GM18507 (cell line): ENCODE measurements around the gene APOL2.
"Not testable (repeated sequence)": the region's sequence is repeated elsewhere in the genome, so short reads cannot be mapped to it uniquely, and the experiment has no call there.

Experiments used
- DNase-seq: peaks from one replicate; pipeline ENCODE4 v3.0.0; 2011; ENCODE audit warnings: low read depth; ENCODE audit not compliant: insufficient read length; ENCODE audit errors: extremely low spot score
- FAIRE-seq: peaks from 2 replicates; lab custom pipeline; 2011; peaks lifted over from hg19 to GRCh38; lab: Jason Lieb, UNC

Gene APOL2, protein sequence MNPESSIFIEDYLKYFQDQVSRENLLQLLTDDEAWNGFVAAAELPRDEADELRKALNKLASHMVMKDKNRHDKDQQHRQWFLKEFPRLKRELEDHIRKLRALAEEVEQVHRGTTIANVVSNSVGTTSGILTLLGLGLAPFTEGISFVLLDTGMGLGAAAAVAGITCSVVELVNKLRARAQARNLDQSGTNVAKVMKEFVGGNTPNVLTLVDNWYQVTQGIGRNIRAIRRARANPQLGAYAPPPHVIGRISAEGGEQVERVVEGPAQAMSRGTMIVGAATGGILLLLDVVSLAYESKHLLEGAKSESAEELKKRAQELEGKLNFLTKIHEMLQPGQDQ

DNA sequence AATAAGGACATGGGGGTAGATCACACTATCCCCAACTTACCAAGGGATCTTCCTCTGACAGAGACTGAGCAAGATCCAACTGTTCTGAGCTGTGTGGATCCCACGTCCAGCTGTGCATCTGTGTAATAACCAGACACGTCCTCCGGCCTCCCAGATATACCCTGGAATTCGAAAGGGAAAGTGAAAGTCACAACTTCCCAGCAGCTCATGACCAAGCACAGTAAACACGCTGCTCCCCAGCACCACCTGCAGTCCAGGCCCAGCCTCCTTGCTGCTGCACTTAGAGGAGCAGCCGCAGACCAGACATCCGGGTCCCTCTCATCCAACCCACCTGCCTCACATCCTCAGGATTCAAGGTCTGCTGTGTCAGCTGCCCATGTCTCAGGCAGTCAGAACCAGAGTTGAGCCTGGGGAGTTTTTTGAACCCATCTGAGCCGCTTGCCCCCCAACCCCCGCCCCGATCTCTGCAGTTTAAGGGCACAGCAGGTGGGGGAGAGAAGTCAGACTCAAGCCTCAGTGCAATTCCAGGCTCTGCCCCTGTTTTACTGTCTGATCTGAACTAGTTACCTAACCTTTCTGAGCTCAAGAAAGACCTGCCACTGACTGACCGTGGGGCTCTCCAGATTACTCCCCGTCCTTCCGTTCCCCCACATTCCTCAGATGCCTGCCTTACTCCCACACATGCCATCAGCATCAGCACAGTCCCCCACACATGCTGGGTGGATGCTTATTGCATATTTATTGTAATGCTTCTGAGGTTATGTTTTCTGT is at the start of gene APOL2:
Gene APOL2 (minus strand): TSS at position 127 of the 771 bp plus-strand sequence. CDS start 6,365 bp downstream, outside the sequence.
- DNase-seq (peak; percentile 77), FAIRE-seq (peak; percentile 99)

DNA sequence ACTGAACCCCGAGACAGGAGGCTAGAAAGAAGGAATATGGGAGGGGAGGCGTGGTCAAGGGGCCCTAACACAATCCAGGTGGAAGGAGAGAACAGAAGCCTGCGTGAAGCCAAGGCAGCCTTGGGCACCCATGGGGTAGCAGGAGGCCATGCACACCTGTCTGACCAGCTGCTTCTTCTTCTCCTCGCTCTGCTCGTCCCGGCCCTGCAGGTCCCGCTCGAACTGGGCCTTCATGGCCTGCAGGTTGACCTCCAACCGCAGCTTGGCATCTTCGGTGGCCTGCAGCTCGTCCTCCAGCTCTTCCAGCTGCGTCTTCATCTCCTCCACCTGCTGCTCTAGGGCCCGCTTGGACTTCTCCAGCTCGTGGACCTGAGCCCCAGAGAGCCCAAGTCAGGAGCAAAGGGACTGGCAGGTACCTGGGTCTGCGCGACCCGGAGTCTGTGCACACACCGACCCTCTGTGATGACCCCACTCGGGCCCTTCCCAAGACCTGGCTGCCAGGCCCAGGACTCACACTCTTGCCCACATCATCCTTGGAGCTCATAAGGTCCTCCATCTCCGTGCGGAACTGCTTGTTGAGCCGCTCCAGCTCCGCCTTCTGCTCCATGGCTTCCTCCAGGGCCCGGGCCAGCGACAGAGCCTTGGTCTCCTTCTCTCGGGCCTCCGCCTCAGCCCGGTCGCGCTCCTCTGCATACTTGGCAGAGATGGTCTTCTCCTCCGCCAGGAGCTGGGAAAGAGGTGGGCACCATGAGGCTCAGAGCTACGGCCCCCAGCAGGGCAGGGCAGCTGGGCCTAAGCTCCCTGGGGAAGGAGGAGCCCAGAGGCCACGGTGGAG is 49.5 kb upstream of the APOL2 start:
- DNase-seq (no peak), FAIRE-seq (no peak)

DNA sequence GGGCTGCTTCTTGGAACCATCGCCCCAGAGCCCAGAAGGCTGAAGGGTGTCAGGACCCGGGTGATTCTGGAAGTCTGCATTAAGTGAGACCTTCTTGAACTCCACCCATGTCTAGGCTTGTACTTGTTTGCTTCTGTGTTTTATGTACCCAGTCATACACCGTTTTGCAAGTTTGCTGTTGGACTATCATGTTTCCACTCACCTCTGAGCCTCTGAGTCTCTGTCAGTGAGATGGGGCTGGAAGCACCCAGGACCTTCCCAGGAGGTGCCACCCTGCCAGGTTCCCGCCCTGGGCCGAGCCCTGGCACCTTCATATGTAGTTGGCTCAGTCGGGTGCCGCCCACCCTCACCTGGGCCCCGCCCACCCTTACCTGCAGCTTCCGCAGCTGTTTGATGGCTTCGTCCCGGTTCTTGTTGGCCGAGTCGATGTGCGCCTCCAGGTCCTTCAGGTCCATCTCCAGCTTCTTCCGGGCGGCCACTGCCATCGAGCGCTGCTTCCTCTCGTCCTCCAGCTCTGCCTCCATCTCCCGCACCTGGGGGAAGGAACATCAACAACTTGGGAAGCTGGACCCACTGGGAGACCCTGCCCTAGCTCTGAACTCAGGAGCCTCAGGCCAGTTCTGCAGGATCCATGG is 48.7 kb upstream of the APOL2 start:
- DNase-seq = no peak
- no peak for FAIRE-seq

DNA sequence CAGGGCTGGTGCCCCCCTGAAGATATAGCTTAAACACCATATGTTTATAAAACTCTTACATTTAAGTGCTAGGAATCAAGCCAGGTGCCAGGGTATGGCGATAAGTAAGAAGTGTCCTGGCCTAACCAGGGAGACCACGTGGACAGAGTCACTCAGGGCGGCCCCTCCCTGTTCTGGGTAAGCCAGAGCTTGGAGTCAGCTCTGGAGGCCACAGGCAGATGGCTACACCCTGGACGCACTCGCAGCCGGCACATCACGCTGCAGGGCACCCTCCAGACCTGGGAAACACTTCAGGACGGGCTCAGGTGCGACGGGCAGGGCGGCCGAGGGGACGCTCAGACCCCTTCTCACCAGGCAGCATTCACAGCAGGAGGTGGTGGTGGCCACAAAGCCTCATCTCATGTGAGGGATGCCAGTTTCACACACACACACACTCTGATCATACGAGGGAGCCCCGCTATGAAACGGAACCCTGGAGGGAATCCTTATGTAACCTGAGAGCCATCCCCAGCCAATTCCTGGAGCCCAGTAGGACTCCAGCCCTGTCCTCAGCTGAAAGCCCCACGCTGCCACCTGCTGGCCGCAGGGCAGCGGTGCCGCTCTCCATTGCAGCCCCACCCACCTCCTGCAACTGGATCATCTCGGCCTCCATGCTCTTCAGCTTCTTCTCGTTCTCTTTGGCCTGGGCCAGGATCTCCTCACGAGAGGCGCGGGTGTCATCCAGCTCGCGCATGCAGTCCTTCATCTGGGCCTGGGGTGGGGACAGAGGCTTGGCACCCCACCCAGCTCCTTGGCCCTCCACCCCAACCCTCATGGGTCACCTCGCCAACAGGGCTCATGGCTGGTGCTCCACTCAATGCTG is 47.0 kb upstream of the APOL2 start:
- peak; percentile 61 for DNase-seq
- peak; percentile 9 for FAIRE-seq

DNA sequence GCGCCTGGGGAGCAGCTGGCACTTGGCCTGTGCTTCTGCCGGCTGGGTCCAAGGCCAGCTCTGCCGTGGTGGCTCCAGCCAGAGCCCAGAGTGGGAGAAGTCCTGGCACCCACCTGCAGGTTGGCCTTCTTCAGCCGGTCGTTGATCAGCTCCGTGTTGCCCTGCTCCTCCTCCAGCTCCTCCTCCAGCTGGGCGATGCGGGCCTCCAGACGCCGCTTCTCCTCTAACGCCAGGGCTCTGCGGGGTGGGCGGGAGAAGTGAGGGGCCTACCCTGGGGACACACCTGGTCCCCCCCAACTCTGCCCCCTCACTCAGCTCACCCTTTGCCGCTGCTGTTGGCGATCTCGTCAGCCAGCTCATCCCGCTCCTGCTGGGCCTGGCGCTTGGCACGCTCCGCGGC is 46.2 kb upstream of the APOL2 start:
- DNase-seq (no peak), FAIRE-seq (no peak)

DNA sequence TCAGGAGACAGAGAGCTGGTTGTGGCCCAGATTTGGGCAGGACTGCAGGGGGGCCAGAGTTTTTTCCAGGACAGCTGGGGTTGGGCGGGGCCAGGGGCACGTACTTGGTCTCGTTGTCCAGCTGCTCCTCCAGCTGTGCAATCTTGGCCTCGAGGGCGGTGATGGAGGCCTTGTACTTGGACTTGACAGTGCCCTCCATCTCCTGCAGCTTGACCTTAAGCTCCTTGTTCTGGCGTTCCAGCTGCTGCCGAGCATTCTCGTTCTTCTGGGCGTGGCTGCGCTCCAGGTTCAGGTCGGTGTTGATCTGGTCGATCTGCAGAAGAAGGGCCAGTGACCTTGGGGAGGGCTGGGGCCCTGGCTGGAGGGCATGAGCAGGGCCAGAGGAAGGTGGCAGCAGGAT is 45.7 kb upstream of the APOL2 start:
- no peak for FAIRE-seq

DNA sequence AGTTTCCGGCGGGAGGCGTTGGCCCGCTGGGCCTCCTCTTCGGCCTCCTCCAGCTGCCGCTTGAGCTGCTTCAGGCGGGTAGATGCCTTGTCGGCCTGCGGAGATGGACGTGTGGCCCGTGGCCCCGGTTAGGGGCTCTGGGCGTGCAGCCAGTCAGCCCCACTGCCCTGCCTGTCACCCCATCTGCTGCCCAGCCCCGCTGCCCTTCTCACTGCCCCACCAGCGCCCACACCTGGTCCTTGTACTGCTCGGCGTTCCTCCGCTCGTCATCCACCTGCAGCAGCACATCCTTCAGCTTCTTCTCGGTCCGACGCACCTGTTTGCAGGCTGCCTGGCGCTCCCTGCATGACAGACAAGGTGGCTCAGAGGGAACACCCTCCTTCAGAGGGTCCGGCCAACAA is 44.8 kb upstream of the APOL2 start:
- no peak for DNase-seq
- FAIRE-seq = no peak

More for the DNA sequence above, 45.7 kb upstream of the APOL2 start:
- no peak for DNase-seq

DNA sequence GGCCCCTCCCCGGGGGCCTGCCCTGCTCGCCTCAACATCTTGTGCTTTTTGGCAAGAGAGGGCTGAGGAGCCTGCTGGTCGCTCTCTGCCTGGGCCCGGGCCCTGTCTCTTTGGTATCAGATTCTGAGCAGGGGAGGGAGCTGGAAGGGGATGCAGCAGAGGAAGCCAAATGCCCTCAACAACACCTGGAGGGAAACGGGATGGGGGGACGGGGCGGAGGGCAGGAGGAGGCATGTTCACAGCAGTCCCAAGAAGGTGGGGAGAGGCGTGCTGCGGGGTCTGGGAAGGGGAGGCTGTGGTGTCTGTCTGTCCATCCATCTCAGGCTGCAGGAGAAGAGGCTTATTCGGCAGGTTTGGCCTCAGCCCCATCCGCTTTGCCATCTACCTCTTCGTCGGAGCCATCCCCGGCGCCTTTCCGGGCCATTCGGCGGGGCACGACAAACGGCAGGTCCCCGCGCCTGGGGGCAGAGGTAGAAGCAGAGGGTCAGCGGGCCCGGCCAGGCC is 43.1 kb upstream of the APOL2 start:
- FAIRE-seq = no peak
- no peak for DNase-seq

DNA sequence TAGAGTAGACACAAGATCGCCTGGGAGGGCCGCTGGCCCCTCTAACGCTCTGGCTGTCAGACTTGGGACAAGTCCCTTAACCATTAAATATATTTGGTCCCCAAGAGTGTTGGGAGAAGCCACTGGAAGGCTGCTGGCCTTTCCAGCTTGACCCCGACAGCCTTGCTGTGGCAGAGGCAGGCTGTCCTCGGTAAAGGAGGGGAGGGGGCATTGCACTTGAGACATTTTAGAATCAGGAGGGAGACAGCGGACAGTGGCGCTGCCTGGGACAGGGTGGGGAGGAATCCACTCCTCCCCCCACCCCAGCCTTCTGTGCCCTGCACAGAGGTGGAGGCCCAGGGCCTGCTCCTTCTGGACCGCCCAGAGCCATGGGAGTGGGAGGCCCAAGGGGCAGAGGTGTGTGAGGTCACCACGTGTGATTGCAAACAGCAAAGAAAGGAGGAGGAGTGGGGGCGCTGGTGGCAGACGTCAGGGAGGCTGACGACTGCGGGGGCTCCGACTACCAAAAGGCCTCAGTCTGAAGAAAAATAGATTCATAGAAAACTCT is 42.5 kb upstream of the APOL2 start:
- DNase-seq (no peak), FAIRE-seq (no peak)

DNA sequence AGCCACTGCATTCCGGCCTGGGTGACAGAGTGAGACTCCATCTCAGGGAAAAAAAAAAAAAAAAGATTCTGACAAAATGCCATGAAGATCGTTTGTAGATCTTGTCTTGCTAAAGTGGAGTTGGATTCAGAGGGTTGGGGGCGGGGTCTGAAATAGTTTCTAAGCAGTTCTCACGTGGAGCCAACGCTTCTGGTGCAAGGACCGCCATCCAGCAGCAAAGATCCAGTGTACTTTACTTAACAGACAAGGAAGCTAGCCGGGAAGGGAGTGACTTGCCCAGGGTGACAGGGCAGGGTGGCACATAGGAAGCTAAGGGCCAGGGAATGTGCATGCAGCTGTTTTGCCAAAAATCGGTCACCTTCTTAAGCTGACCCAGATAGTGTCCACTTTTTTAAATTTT is 41.1 kb upstream of the APOL2 start:
- DNase-seq (no peak), FAIRE-seq (no peak)

DNA sequence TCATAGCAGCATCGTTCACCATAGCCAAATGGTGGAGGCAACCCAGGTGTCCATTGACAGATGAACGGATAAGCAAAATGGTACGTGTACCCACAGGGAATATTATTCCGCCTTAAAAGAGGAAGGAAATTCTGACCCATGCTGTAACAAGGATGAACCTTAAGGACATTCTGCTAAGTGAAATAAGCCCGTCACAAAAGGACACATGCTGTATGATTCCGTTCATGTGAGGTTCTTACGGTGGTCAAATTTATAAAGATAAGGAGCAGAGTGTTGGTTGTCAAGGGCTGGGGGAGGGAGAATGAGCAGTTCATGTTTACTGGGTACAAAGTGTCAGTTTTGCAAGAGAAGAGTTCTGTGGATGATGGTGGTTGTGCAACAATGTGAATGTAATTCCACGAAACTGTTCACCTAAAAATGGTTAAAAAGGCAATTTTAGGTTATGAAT is 39.9 kb upstream of the APOL2 start:
- DNase-seq (no peak), FAIRE-seq (no peak)

DNA sequence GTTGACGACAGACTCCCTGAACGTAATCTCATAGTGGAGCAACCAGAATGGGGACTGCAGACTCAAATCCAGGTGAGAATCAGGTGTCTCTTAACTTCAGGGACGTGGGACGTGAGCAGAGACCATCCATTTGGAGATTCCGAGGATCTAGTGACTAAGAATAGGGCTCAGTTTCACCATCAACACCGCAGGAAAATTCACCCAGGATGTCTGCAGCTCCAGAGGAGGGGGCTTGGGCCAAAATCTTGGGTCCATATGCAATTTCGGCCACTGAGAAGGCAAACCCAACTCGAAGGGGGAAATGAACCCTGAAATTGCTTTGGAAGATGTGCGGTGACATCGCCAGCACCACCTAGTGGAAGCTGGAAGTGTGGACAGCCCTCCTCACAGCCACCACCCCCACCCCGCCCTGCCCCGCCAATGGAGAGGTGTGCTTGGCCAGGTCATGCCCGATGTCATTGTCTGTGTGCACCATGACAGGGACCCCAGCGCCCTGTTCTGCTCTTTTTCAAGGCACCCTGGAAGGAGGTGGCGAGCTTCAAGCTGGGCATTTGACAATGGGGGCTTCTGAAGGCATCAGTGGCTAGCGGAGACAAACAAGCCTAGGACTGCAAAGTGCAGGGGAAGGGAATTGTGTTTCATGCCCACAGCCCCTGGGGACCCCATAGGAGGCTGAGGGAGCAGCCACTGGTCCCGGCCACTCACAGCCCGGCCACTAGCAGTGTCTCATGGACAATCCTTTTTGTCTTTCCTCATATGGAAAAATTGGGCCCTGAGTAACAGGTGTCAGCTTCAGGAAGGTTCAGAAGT is 38.4 kb upstream of the APOL2 start:
- peak; percentile 82 for FAIRE-seq
- DNase-seq = peak; percentile 69

DNA sequence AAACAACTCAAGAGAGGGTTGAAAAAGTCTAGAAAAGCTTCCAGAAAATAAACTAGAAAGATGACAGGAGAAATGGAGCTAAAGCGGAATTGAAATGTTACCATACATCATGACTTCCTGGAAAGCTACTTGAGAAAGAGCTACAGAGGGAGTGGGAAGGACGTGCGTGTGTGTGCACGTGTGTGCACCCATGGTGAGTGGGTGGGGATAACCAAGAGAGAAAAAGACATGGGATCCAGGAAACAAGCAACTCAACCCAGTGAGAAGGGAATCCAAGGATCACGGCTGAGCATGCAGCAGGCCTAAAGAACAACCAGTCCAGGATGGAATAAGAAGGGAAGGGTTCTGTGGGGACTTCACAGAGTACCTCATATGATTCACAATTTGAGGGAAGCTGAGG is 35.2 kb upstream of the APOL2 start:
- no peak for FAIRE-seq
- no peak for DNase-seq

DNA sequence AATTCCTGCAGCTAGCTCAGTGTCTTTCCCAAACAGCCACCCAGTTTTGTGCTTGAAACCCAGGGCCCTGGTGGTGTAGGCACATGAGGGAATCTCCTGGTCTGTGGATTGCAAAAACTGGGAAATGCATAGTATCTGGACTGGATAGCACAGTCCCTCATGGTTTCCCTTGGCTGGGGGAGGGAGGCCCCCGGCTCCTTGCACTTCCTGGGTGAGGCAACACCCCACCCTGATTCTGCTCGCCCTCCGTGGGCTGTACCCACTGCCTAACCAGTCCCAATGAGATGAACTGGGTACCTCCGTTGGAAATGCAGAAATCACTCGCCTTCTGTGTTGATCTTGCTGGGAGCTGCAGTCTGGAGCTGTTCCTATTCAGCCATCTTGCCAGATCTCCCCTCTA is 32.6 kb upstream of the APOL2 start:
- not testable (repeated sequence) for DNase-seq, FAIRE-seq

DNA sequence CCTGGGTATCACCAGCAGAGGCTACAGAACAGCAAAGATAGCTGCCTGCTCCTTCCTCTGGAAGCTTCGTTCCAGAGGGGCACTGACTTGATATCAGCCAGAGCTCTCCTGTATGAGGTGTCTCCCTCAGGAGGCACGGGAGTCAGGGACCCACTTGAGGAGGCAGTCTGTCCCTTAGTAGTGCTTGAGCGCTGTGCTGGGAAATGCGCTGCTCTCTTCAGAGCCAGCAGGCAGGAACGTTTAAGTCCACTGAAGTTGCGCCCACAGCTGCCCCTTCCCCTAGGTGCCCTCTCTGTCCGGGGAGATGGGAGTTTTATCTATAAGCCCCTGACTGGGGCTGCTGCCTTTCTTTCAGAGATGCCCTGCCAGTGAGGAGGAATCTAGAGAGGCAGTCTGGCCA is 31.9 kb upstream of the APOL2 start:
- FAIRE-seq = not testable (repeated sequence)

DNA sequence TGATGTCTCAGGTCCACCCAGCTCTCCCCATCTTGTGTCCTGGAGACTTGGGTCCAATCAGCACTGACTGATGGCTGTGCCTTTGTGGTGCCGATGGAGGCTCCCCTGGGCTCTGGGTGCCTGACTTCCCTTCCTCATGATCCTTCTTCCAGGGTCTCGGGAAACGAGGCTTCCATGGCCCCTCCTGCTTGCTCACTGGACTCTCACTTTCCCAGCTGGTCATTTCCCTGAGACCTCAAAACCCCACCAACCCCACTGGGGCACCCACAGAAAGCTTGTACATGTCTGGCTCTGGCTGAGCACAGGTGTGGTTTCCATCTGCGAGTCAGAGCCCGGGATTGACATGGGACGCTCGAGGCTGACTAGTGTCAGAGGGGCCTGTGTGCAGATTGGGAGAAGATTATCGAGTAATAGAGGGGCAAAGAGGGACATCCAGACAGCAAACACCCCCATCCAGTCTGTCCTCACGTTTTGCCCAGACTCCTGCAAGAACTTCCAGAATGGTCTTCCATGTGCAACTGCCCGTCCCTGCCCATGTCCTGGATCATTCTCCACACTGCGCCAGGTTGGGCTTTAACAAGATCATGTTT is 28.7 kb upstream of the APOL2 start:
- no peak for DNase-seq
- no peak for FAIRE-seq

More for the DNA sequence above, 31.9 kb upstream of the APOL2 start:
- DNase-seq = not testable (repeated sequence)

DNA sequence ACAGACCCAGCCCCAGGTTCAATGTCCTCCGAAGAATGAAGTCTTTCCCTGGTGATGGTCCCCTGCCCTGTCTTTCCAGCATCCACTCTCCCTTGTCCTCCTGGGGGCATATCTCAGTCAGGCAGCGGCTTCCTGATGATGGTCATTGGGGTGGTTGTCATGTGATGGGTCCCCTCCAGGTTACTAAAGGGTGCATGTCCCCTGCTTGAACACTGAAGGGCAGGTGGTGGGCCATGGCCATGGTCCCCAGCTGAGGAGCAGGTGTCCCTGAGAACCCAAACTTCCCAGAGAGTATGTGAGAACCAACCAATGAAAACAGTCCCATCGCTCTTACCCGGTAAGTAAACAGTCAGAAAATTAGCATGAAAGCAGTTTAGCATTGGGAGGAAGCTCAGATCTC is 27.7 kb upstream of the APOL2 start:
- DNase-seq (no peak), FAIRE-seq (no peak)
